Suprapubic skin (tissue), 4 donors: Measurements from ENCODE around the gene AAK1. TPM values are rescaled to one million over a fixed set of nuclear protein-coding genes. Genes with fewer than 3 reads are reported as not detected.

Source experiments
- DNase-seq, 2 donors: peaks; one replicate each; pipeline ENCODE4 v3.0.0-alpha.2; 2019; ENCODE audit warnings: low spot score in 2 of 2
- H3K27ac ChIP-seq: fragments of 200-600 bp; sonication (generic); one replicate; pipeline ENCODE4 v1.5.1; 2019
- H3K27me3 ChIP-seq: fragments of 200-600 bp; sonication (generic); one replicate; pipeline ENCODE4 v1.5.1; 2019
- H3K36me3 ChIP-seq: fragments of 200-600 bp; sonication (generic); one replicate; pipeline ENCODE4 v1.5.1; 2019
- H3K4me1 ChIP-seq: fragments of 200-600 bp; sonication (generic); one replicate; pipeline ENCODE4 v1.5.1; 2019
- H3K4me3 ChIP-seq: fragments of 200-600 bp; sonication (generic); one replicate; pipeline ENCODE4 v1.5.1; 2019; ENCODE audit warnings: mild to moderate bottlenecking
- H3K9me3 ChIP-seq: fragments of 200-600 bp; sonication (generic); one replicate; pipeline ENCODE4 v1.5.1; 2019
- CTCF ChIP-seq, 2 donors: fragments of 200-600 bp in 1 of 2; fragments of 450-650 bp in 1 of 2; sonication (generic) in 1 of 2; IDR thresholded peaks; one replicate each; pipeline ENCODE4 v1.5.1; 2016 to 2019; ENCODE audit warnings: antibody characterized with exemption in 2 of 2, mild to moderate bottlenecking in 1 of 2, moderate library complexity in 1 of 2
- EP300 ChIP-seq: sonication (generic); formaldehyde crosslinking; IDR thresholded peaks from one replicate; pipeline ENCODE4 v1.6.1; 2017; ENCODE audit warnings: antibody characterized with exemption
- POLR2A ChIP-seq, 2 donors: fragments of 450-650 bp; IDR thresholded peaks; one replicate each; pipeline ENCODE4 v1.6.1; 2017; ENCODE audit warnings: antibody characterized with exemption in 2 of 2, mild to moderate bottlenecking in 2 of 2, moderate library complexity in 2 of 2
- POLR2AphosphoS5 ChIP-seq, 3 donors: sonication (generic); formaldehyde crosslinking; IDR thresholded peaks; one replicate each; pipeline ENCODE4 v1.6.1; 2017; ENCODE audit warnings: antibody characterized with exemption in 3 of 3
- WGBS: methylation state at CpG from one replicate; pipeline ENCODE4 v1.1.5; 2018; 5-methylcytosine and 5-hydroxymethylcytosine counted together
- total RNA-seq, 4 donors: library from RNA; depleted of rRNA; stranded (reverse); fragments of >200 nt; gene quantifications; one replicate each; pipeline ENCODE4 v1.1.0, GENCODE V29; 2016

Gene AAK1
- total RNA-seq, 4 donors from 2014 or later, result 26.4 to 48.4 (median 32.7) TPM

- Histone ChIP-seq H3K4me1 (peaks cover 38% of the 10 kb centered on the region), H3K9me3 (no peaks in the 10 kb centered on the region), H3K27me3 (no peaks in the 10 kb centered on the region), H3K4me3 (no peak overlapping the region), H3K36me3 (no peaks in the 10 kb centered on the region), H3K27ac (no peak overlapping the region)
- 75% methylated on average over 3 of the region's 3 CpGs for WGBS
- TF ChIP-seq EP300, result no peak
- TF ChIP-seq POLR2AphosphoS5 (IDR thresholded peaks at IDR 0.05), result no peak
- TF ChIP-seq POLR2A (IDR thresholded peaks at IDR 0.05), result no peak
- TF ChIP-seq CTCF (IDR thresholded peaks at IDR 0.05), result no peak
- DNase-seq, result no peak
Measured at GRCh38 chr2:69621440-69621839, 22.1 kb downstream of the AAK1 start.

- Histone ChIP-seq H3K4me1 (peaks cover 39% of the 10 kb centered on the region), H3K27me3 (no peaks in the 10 kb centered on the region), H3K27ac (no peak overlapping the region), H3K36me3 (no peaks in the 10 kb centered on the region), H3K4me3 (no peak overlapping the region), H3K9me3 (no peaks in the 10 kb centered on the region)
- TF ChIP-seq EP300, result no peak
- no peak for TF ChIP-seq POLR2AphosphoS5 (IDR thresholded peaks at IDR 0.05)
- no peak for TF ChIP-seq CTCF (IDR thresholded peaks at IDR 0.05)
- no peak for TF ChIP-seq POLR2A (IDR thresholded peaks at IDR 0.05)
- DNase-seq, result no peak
- 95% methylated on average over 7 of the region's 7 CpGs for WGBS
Measured at GRCh38 chr2:69620870-69621269, 22.7 kb downstream of the AAK1 start.

DNA sequence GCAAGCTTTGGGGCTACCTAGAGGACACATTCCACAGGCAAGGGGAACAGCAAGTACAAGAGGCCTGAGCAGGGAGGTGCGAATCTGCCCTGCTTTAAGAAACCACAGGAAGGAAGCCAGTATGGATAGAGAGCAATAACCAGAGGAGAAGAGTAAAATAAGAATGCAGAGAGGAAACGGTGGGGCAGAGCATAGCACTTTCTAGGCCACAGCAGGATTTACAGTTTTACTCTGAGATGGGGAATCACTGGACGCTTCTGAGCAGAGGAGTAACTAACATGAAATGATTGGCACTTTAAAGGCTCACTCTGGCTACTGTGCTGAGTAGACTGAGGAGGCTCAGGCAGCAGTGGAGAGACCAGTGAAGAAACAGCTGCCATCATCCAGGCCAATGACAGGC lies 23.8 kb downstream of the AAK1 start:
- no peak overlapping the region for H3K4me3 ChIP-seq
- H3K36me3 ChIP-seq, result no peaks in the 10 kb centered on the region
- TF ChIP-seq EP300, result no peak
- TF ChIP-seq CTCF (IDR thresholded peaks at IDR 0.05), result no peak
- TF ChIP-seq POLR2A (IDR thresholded peaks at IDR 0.05), result no peak
- TF ChIP-seq POLR2AphosphoS5 (IDR thresholded peaks at IDR 0.05), result no peak
- no peak for DNase-seq
- no peak overlapping the region for H3K27ac ChIP-seq
- H3K27me3 ChIP-seq, result no peaks in the 10 kb centered on the region
- peaks cover 39% of the 10 kb centered on the region for H3K4me1 ChIP-seq
- H3K9me3 ChIP-seq, result no peaks in the 10 kb centered on the region
- WGBS, result 70% methylated on average over 3 of the region's 3 CpGs

- peaks cover 35% of the 10 kb centered on the region for H3K4me1 ChIP-seq
- WGBS, result 31% methylated on average over 5 of the region's 5 CpGs
- H3K27ac ChIP-seq, result no peak overlapping the region
Measured at GRCh38 chr2:69618362-69618761, 25.2 kb downstream of the AAK1 start.

GRCh38 chr2:69617744-69618143 lies 25.8 kb downstream of the AAK1 start:
- no peaks in the 10 kb centered on the region for H3K27me3 ChIP-seq
- 64% methylated on average over 1 of the region's 1 CpG for WGBS
- H3K4me3 ChIP-seq, result no peak overlapping the region
- TF ChIP-seq CTCF (IDR thresholded peaks at IDR 0.05) (no peak), EP300 (no peak), POLR2AphosphoS5 (IDR thresholded peaks at IDR 0.05) (no peak), POLR2A (IDR thresholded peaks at IDR 0.05) (no peak)
- peaks cover 35% of the 10 kb centered on the region for H3K4me1 ChIP-seq
- no peak for DNase-seq
- no peaks in the 10 kb centered on the region for H3K9me3 ChIP-seq
- H3K27ac ChIP-seq, result no peak overlapping the region
- H3K36me3 ChIP-seq, result no peaks in the 10 kb centered on the region

More at GRCh38 chr2:69618362-69618761, 25.2 kb downstream of the AAK1 start:
- DNase-seq, result no peak
- no peak overlapping the region for H3K4me3 ChIP-seq
- no peaks in the 10 kb centered on the region for H3K36me3 ChIP-seq
- H3K27me3 ChIP-seq, result no peaks in the 10 kb centered on the region
- H3K9me3 ChIP-seq, result no peaks in the 10 kb centered on the region
- TF ChIP-seq POLR2A (IDR thresholded peaks at IDR 0.05) (no peak), CTCF (IDR thresholded peaks at IDR 0.05) (no peak), POLR2AphosphoS5 (IDR thresholded peaks at IDR 0.05) (peak in 1 of 3 donors; percentile 32)
